HG03175 (cell line): ENCODE data around the gene BNC2.

Experiments
- ATAC-seq: cut with Tn5 transposase; IDR thresholded peaks from one replicate; pipeline ENCODE4 v1.9.1; 2021; ENCODE audit warnings: mild to moderate bottlenecking, moderate library complexity; ENCODE audit not compliant: unreplicated experiment

The BNC2 gene

GRCh38 chr9:16610538-16610937, 259.9 kb downstream of the BNC2 start:
- no peak for ATAC-seq

GRCh38 chr9:16608906-16609305, 261.6 kb downstream of the BNC2 start:
- ATAC-seq = no peak

- ATAC-seq = no peak
These were observed 268.0 kb downstream of the BNC2 start for GRCh38 chr9:16602494-16602893.

DNA sequence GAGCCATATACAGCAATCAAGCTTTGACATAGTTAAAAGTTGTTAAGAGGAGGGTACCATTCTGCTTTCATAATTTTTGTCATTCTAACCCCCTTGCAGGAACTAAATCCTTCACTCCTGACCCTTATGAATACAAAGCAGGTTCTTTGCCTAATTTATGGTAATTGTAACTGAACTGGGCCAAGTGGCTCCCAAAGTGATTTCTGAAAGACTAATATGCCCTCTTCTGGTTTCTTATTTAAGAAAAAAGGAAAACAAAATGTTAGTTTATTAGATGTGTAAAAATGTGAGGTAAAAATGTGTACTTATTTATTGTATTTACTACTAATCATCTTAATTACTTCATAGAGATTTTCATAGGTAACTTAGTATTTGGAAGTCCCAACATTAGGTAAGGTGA, 268.5 kb downstream of the BNC2 start:
- ATAC-seq = no peak

DNA sequence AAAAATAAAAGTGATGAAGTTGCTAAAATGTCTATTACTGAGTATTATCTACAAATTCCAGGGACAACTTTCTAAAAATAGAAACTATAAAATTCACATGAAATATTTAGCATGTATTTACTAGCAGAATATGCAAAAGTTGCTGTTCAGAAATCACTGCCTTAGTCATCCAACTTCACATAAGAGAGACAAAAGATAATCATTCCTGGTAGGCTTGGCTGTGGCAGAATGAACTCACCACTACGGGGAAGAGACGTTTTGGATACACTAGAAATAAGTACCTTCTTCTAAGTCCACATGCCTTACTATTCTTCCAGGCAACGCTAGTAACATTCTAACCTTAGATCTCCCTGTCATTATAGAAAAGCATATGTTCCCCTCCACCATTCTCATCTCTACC, 272.2 kb downstream of the BNC2 start:
- ATAC-seq = no peak

GRCh38 chr9:16597136-16597535, 273.3 kb downstream of the BNC2 start:
- no peak for ATAC-seq

DNA sequence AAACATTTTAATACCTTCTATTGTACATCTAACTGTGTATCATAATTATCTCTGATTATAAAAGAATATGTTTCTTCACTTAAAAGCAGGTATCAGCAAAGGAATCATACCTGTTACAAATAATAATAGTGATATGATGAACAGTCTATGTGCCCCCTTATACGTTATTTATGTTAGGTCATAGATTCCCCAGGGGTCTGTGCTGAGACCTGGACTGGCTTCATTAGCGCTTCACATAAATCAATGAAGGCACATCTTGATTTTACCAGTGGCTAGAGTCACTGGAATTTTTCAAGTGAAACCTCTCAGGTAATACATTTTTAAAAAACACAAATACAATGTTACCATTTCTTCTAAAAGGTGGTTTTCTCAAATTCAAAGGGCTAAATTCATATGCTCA, 275.2 kb downstream of the BNC2 start:
- no peak for ATAC-seq

DNA sequence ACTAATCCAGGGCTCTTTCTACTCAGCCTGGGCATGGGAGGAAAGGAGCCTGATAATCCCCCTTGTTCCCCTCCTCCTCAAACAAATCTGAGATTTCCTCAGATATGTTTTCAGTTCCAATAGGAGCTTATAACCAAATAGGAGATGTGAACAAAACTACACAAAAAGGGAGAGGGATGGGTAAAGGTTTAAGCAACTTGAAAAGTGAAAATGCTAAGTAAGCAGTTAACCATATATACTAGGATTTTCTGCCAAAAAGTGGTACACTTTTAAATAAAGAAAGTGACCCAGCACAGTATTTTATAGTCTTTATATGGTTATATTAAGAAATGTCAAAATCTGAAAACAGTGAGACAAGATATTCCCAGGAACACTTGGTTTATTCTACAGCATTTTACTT, 275.7 kb downstream of the BNC2 start:
- ATAC-seq = no peak

GRCh38 chr9:16593746-16594145, 276.7 kb downstream of the BNC2 start:
- no peak for ATAC-seq

- ATAC-seq = no peak
These were observed 279.4 kb downstream of the BNC2 start for GRCh38 chr9:16591092-16591491.

DNA sequence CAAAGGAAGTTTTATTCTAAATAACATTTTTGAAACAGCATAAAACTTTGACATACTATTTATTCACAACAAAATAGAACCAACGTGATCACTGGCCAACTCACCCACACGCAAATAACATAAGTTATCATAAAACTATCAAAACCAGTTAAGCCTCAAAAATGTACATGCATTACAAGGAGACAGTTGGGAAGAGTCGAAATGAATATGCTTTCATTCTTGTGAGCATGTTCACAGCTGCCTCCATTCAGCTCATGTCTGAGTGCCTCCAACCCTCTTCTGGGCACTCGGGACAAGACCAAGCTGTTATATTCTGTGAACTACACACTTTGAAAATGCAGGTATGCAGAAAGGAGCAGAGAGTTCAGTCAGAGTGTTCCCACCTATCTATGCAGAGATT, 284.9 kb downstream of the BNC2 start:
- ATAC-seq = no peak

- ATAC-seq = no peak
These were observed 290.5 kb downstream of the BNC2 start for GRCh38 chr9:16579872-16580432.

- no peak for ATAC-seq
These were observed 294.6 kb downstream of the BNC2 start for GRCh38 chr9:16575986-16576245.

- no peak for ATAC-seq
These were observed 295.1 kb downstream of the BNC2 start for GRCh38 chr9:16575142-16575985.

GRCh38 chr9:16572005-16572734, 298.3 kb downstream of the BNC2 start:
- no peak for ATAC-seq

- ATAC-seq = no peak
These were observed 299.2 kb downstream of the BNC2 start for GRCh38 chr9:16571127-16571802.

DNA sequence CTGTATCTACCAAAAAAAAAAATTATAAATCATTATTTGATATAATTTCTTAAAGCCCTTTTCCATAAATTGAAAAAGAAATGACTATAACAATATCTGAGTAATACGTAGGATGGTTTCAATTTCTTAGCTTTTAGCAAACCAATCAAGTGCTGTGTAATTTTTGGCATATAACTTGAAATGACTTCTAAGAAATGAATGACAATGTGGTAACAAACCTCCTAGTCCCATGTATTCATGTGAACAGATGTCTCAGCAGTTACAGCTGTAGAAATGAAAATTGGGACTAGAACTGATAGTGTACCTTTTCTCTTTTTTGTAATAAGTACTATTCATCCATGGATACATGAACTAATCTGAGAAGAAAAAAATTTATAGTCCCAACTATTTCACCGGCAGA, 307.0 kb downstream of the BNC2 start:
- no peak for ATAC-seq

DNA sequence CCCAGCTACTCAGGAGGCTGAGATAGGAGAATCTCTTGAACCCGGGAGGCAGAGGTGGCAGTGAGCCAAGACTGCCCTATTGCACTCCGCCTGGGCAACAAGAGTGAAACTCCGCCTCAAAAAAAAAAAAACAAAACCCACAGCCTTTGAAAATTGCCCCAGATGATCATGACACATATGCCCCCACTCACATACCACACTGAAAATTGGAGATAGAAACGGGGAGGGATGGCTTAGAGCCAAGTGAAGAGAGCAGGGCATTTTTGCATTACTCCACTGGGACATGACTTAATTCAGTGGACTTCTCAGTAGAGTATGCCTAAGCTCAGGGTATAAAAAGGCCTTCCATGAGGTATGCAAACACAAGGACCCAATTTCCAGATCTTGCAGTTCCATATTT, 309.3 kb downstream of the BNC2 start:
- no peak for ATAC-seq

GRCh38 chr9:16559418-16560188, 310.9 kb downstream of the BNC2 start:
- ATAC-seq = no peak

- ATAC-seq = no peak
These were observed 314.7 kb downstream of the BNC2 start for GRCh38 chr9:16555802-16556201.
